GM18517 (cell line): Measurements from ENCODE around the gene DIO1.
A peak's percentile ranks its signal among the peaks of the same experiment; 100 is the strongest.
"Not testable (repeated sequence)": the region's sequence is repeated elsewhere in the genome, so short reads cannot be mapped to it uniquely, and the experiment has no call there.

Experiments used
- ATAC-seq: cut with Tn5 transposase; IDR thresholded peaks from one replicate; pipeline ENCODE4 v1.9.1; 2021; ENCODE audit warnings: mild to moderate bottlenecking, moderate library complexity; ENCODE audit not compliant: unreplicated experiment

The DIO1 gene

GRCh38 chr1:53893999-53894636 lies at the start of gene DIO1:
TSS of gene DIO1 (plus strand) at chr1:53894187. CDS start at chr1:53894211, 24 bp downstream.
- ATAC-seq: no peak

- no peak for ATAC-seq
Observed at GRCh38 chr1:53847980-53848379, 46.0 kb upstream of the DIO1 start.

- no peak for ATAC-seq
Observed at GRCh38 chr1:53850082-53850673, 43.8 kb upstream of the DIO1 start.

GRCh38 chr1:53851571-53852285 lies 42.3 kb upstream of the DIO1 start:
- no peak for ATAC-seq

- ATAC-seq: no peak
Observed at GRCh38 chr1:53860967-53861411, 33.0 kb upstream of the DIO1 start.

GRCh38 chr1:53862507-53862906 lies 31.5 kb upstream of the DIO1 start:
- ATAC-seq: no peak

- ATAC-seq: no peak
Observed at GRCh38 chr1:53868565-53868964, 25.4 kb upstream of the DIO1 start.

- peak; percentile 69 for ATAC-seq
Observed at GRCh38 chr1:53869454-53870117, 24.4 kb upstream of the DIO1 start.

- ATAC-seq: no peak
Observed at GRCh38 chr1:53871221-53871620, 22.8 kb upstream of the DIO1 start.

- no peak for ATAC-seq
Observed at GRCh38 chr1:53871773-53872484, 22.1 kb upstream of the DIO1 start.

GRCh38 chr1:53875150-53875549 lies 18.8 kb upstream of the DIO1 start:
- ATAC-seq: not testable (repeated sequence)

- no peak for ATAC-seq
Observed at GRCh38 chr1:53878492-53879105, 15.4 kb upstream of the DIO1 start.

- ATAC-seq: not testable (repeated sequence)
Observed at GRCh38 chr1:53881853-53882252, 12.1 kb upstream of the DIO1 start.

- ATAC-seq: not testable (repeated sequence)
Observed at GRCh38 chr1:53883600-53883999, 10.4 kb upstream of the DIO1 start.

GRCh38 chr1:53888681-53889080 lies 5.3 kb upstream of the DIO1 start:
- ATAC-seq: no peak

GRCh38 chr1:53889304-53890298 lies 4.4 kb upstream of the DIO1 start, which contains the start of gene YIPF1:
TSS of gene YIPF1 (minus strand) at chr1:53889797. CDS start at chr1:53888937, 860 bp downstream.
- peak; percentile 85 for ATAC-seq

GRCh38 chr1:53890522-53890941 lies 3.5 kb upstream of the DIO1 start:
- ATAC-seq: no peak

GRCh38 chr1:53891018-53891417 lies 3.0 kb upstream of the DIO1 start:
- ATAC-seq: no peak

- no peak for ATAC-seq
Observed at GRCh38 chr1:53891678-53892077, 2.3 kb upstream of the DIO1 start.
